Activated gamma-delta T cell (primary cell): Measurements from ENCODE around the gene AKR1C8.
"Not testable (repeated sequence)": the region's sequence is repeated elsewhere in the genome, so short reads cannot be mapped to it uniquely, and the experiment has no call there.

Experiments
- DNase-seq: peaks from one replicate; lab custom pipeline; 2025; lab: John Stamatoyannopoulos, UW

AKR1C8 gene

GRCh38 chr10:5168897-5169420 lies 16.0 kb downstream of the AKR1C8 start:
- DNase-seq = no peak

GRCh38 chr10:5165738-5166137 lies 19.2 kb downstream of the AKR1C8 start:
- no peak for DNase-seq

DNA sequence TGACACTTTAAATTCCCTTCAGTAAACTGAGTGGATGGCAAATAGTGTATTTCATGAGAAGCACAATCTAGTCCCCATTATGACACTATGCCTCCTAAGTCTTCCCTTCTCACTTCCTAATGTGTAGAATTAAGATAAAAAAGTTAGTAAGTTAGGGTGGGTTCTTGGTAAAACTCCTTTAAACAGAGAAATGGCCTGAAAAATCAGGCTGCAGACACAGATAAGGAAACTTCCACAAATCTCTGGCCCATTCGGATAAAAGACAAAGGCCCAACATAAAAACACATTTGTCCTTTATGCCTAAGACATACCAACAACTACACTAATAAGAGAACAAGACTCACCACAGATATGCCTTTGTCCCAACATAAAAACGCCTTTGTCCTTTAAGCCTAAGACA lies 21.5 kb downstream of the AKR1C8 start:
- no peak for DNase-seq

DNA sequence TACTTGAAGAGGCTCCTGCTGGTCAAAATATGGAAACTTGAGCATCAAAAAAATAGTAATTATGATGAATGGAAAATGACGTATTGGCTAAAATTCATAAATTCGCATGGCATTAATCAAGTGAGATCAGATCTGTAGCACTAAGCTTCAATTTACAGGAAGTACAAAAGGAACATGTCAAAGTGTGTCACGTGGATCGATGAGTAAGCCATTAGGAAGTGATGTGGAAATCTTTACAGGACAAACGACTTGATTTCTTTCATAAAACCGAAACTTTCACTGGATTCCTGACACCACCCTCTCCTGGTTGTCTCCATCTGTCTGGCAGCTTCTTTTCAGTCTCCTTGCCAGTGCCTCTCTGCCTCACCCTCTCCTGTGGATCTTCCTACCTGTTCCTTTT lies 25.8 kb downstream of the AKR1C8 start:
- no peak for DNase-seq

GRCh38 chr10:5157501-5157900 lies 27.4 kb downstream of the AKR1C8 start:
- no peak for DNase-seq

- no peak for DNase-seq
Observed at GRCh38 chr10:5155951-5156350, 29.0 kb downstream of the AKR1C8 start.

GRCh38 chr10:5151076-5151475 lies 33.9 kb downstream of the AKR1C8 start:
- DNase-seq = no peak

- DNase-seq = no peak
Observed at GRCh38 chr10:5148678-5149032, 36.3 kb downstream of the AKR1C8 start.

DNA sequence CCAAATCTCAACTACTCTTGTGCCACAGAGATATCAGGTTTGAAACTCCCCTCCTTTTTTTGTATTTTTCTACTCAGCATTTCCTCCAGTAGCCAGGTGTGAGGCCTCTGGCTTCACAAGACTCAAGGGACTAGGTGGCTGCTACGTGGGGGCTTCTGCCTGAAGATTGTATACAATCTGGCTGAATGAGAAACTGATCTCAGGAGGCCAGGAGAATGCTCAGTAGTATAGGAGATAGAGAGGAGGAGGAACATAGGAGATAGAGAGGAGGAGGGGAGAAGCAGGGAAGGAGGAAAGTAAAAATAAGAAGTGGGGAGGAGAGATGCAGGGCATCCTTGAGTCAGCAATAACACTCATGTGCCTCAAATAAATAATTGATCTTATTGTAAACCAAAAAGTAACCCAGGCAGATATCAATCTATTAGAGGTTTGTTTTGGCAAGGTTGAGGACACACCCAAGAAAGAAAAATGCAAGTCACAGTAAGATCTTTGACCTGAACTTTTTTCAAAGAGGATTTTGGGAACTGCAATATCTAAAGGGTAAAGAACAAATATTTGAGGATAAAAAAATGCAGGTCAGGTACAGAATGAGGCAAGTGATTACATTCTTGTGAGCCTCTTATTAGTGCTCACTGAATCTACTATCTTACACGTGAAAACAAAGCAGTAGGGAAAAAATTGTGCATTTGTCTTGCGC lies 36.8 kb downstream of the AKR1C8 start:
- no peak for DNase-seq

GRCh38 chr10:5147255-5147980 lies 37.5 kb downstream of the AKR1C8 start:
- no peak for DNase-seq

GRCh38 chr10:5146920-5147254 lies 38.1 kb downstream of the AKR1C8 start:
- DNase-seq = no peak

DNA sequence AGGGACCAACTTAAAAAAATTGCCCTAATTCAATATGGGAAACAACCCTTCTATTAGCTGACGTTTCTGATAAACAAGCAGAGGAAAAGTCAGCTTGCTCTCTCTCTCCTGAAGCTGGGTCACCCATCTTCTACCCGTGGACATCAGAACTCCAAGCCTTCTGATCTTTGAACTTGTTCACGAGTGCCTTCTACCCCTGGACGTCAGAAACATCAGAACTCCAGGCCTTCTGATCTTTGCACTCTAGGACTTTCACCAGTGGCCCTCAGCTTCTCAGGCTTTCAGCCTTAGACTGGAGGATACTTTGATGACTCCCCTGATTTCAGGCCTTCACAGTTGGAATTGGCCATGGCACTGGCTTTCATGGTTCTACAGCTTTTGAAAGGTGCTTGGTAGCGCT lies 41.8 kb downstream of the AKR1C8 start:
- DNase-seq = no peak

- no peak for DNase-seq
Observed at GRCh38 chr10:5142199-5142598, 42.8 kb downstream of the AKR1C8 start.

GRCh38 chr10:5137699-5138098 lies 47.3 kb downstream of the AKR1C8 start:
- DNase-seq = not testable (repeated sequence)

GRCh38 chr10:5136468-5137087 lies 48.4 kb downstream of the AKR1C8 start:
- DNase-seq = no peak

- DNase-seq = no peak
Observed at GRCh38 chr10:5135581-5135980, 49.4 kb downstream of the AKR1C8 start.

- no peak for DNase-seq
Observed at GRCh38 chr10:5125315-5126044, 59.5 kb downstream of the AKR1C8 start.

DNA sequence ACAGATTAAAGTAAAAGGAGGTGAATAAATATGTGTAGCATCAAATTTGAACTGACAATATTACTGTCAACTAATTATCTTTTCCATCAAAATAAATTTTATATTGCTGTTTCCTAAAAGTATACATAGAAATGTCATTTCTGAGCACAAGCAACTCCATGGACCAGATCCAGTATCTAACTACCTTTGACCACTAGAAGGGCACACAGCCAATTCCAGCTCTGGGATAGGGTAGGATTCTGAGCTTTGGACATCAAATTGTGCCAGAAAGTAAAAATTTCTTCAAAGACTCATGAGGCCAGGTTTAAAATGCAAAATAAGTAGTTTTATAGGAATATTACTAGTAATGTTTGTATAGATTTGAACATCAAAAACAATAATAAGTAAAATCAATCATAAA lies 61.1 kb downstream of the AKR1C8 start:
- DNase-seq = no peak

GRCh38 chr10:5119997-5120396 lies 65.0 kb downstream of the AKR1C8 start:
- DNase-seq = not testable (repeated sequence)

DNA sequence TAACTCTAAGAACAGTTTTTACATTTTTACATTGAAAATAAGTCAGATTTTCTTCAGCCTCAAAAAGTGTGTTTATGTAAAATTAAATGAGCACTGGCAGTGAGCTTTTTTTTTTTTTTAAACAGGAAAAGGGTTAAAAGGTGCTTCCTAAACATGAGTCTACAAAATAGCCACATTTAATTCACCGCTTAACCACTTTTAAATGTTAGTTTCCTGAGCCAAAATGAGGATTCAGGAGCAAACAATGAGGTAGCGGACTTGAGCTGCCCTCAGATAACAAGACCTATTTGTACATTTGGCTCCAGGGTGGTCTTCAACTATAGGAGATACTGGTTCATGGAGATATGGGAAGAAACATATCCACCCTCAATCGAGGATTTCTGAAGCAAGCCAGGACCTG lies 67.9 kb downstream of the AKR1C8 start:
- no peak for DNase-seq

DNA sequence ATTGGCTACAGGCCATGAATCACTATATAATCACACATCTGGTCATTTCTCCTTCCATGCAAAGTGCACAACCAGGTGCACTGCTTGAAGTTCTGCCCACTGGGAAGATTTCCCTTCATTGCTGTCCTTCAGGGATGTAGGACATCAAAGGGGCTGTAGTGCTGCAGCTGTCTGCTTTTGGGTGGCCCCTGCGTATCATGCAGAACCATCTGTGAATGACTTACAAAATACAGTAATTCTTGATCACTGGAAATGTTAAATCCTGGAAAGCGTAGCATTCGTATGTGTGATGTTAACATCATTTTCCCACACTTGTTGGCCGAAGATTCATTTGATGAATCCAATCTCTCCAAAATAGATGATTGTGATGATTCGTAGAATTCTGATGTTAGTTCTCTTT lies 68.3 kb downstream of the AKR1C8 start:
- DNase-seq = no peak

- DNase-seq = not testable (repeated sequence)
Observed at GRCh38 chr10:5109861-5110260, 75.1 kb downstream of the AKR1C8 start.
